ENCODE results near the gene CASP8.

DNA sequence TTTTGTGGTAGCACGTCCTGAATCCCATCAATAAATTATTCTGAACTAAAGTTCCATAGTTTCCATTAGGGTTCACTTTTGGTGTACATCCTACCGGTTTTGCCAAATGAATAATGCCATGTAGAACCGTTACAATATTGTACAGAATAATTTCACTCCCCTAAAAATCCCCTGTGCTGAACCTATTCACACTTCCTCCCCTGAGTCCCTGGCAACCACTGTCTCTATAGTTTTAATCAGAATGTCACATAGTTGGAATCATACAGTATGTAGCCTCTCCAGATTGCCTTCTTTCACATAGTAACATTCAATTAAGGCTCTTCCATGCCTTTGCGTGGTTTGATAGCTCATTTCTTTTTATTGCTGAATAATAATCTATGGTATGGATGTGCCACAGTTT is 9.6 kb upstream of the CASP8 start:
- TF ChIP-seq, protein P1, sequence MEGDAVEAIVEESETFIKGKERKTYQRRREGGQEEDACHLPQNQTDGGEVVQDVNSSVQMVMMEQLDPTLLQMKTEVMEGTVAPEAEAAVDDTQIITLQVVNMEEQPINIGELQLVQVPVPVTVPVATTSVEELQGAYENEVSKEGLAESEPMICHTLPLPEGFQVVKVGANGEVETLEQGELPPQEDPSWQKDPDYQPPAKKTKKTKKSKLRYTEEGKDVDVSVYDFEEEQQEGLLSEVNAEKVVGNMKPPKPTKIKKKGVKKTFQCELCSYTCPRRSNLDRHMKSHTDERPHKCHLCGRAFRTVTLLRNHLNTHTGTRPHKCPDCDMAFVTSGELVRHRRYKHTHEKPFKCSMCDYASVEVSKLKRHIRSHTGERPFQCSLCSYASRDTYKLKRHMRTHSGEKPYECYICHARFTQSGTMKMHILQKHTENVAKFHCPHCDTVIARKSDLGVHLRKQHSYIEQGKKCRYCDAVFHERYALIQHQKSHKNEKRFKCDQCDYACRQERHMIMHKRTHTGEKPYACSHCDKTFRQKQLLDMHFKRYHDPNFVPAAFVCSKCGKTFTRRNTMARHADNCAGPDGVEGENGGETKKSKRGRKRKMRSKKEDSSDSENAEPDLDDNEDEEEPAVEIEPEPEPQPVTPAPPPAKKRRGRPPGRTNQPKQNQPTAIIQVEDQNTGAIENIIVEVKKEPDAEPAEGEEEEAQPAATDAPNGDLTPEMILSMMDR (IDR thresholded peaks at IDR 0.05; ENCODE audit: insufficient read depth, low read depth, low read length): no peak
- TF ChIP-seq EZH2 (IDR thresholded peaks at IDR 0.05; ENCODE audit: insufficient read depth, low read length): no peak

Data from astrocyte (in vitro differentiated cells and primary cell).